ENCODE results near the gene CNOT1.

DNA sequence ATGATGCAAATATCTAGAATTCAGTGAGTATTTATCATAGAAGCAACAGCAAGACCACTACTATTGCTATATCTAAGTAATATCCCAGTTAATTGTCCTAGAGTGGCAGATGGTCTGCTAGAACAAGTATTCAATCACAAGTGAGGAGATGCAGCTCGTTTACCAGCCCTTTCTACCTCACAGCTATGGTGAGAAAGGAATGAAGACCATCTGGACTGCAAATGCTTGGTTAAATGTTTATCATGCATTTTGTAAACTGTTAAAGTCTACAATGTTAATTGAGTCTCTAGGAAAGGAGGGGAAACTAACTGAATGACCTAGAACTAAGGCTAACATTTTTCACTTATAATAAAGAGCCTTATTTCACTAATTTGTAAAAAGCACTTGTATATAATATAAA is 52.5 kb downstream of the CNOT1 start:
- no peak for TF ChIP-seq POLR2AphosphoS5 (IDR thresholded peaks at IDR 0.05; ENCODE audit: low read depth, low read length)
- TF ChIP-seq TAF1 (IDR thresholded peaks at IDR 0.05; ENCODE audit: low read depth, low read length), result no peak
- TF ChIP-seq POLR2A (IDR thresholded peaks at IDR 0.05; ENCODE audit: low read depth, low read length), result no peak
- TF ChIP-seq SPI1 (IDR thresholded peaks at IDR 0.05; ENCODE audit: low read depth, low read length), result no peak
- no peak for TF ChIP-seq POU2F2 (IDR thresholded peaks at IDR 0.05; ENCODE audit: low read depth, low read length)
